HepG2 (cell line): ENCODE data around the gene ESYT1. TPM values are rescaled to one million over a fixed set of nuclear protein-coding genes. Genes with fewer than 3 reads are reported as not detected.

Experiments
- ATF1 ChIP-seq: IDR thresholded peaks from 2 replicates; pipeline ENCODE4 v1.6.1; 2016; ENCODE audit warnings: mild to moderate bottlenecking, control low read depth
- BCL3 ChIP-seq: sonication (generic); formaldehyde crosslinking; IDR thresholded peaks from 2 replicates; pipeline ENCODE4 v1.5.1; 2020; ENCODE audit warnings: mild to moderate bottlenecking, missing genetic modification reagents, moderate library complexity
- DMAP1 ChIP-seq: IDR thresholded peaks from 2 replicates; pipeline ENCODE4 v1.6.1; 2016
- DNMT3B ChIP-seq: conservative IDR thresholded peaks from 2 replicates; pipeline ENCODE4 v1.6.1; 2016; ENCODE audit warnings: missing biosample characterization, control low read depth
- FOXC1 ChIP-seq: sonication (generic); formaldehyde crosslinking; IDR thresholded peaks from 2 replicates; pipeline ENCODE4 v1.8.0; 2022; ENCODE audit warnings: mild to moderate bottlenecking, missing genetic modification reagents, borderline replicate concordance
- HDAC6 ChIP-seq: fragments of 200-600 bp; sonication (generic); IDR thresholded peaks from 2 replicates; pipeline ENCODE4 v1.7.0; 2017; ENCODE audit warnings: mild to moderate bottlenecking, antibody characterized with exemption, low read length, low read depth
- HHEX ChIP-seq: IDR thresholded peaks from 2 replicates; pipeline ENCODE4 v1.6.1; 2016; ENCODE audit warnings: control low read depth
- KAT8 ChIP-seq: IDR thresholded peaks from 2 replicates; pipeline ENCODE4 v1.6.1; 2016; ENCODE audit warnings: missing genetic modification reagents, missing compliant biosample characterization
- KLF12 ChIP-seq: sonication (generic); formaldehyde crosslinking; IDR thresholded peaks from 2 replicates; pipeline ENCODE4 v1.4.0; 2020; ENCODE audit warnings: missing genetic modification reagents, borderline replicate concordance
- MTA3 ChIP-seq: sonication (generic); formaldehyde crosslinking; IDR thresholded peaks from 2 replicates; pipeline ENCODE4 v1.4.0; 2020; ENCODE audit warnings: missing genetic modification reagents
- SALL1 ChIP-seq: sonication (generic); formaldehyde crosslinking; IDR thresholded peaks from 2 replicates; pipeline ENCODE4 v1.8.0; 2022; ENCODE audit warnings: mild to moderate bottlenecking, missing genetic modification reagents
- TGIF2 ChIP-seq: IDR thresholded peaks from 2 replicates; pipeline ENCODE4 v1.6.1; 2016; ENCODE audit warnings: control low read depth, missing compliant biosample characterization
- ZMYM2 ChIP-seq: sonication (generic); formaldehyde crosslinking; IDR thresholded peaks from 2 replicates; pipeline ENCODE4 v1.8.0; 2022; ENCODE audit warnings: mild to moderate bottlenecking, missing genetic modification reagents
- ZNF24 ChIP-seq: fragments of 450-650 bp; IDR thresholded peaks from 2 replicates; pipeline ENCODE4 v1.6.1; 2017; ENCODE audit warnings: antibody characterized with exemption, mild to moderate bottlenecking
- ZNF441 ChIP-seq: sonication (generic); formaldehyde crosslinking; IDR thresholded peaks from 2 replicates; pipeline ENCODE4 v1.7.0; 2021; ENCODE audit warnings: missing genetic modification reagents, borderline replicate concordance
- ZNF83 ChIP-seq: sonication (generic); formaldehyde crosslinking; IDR thresholded peaks from 2 replicates; pipeline ENCODE4 v1.4.0; 2020; ENCODE audit warnings: missing genetic modification reagents, mild to moderate bottlenecking, borderline replicate concordance
- polyA plus RNA-seq, 8 experiments: library from polyadenylated mRNA; depleted of rRNA in 3 of 8; stranded (reverse) in 7 of 8; unstranded in 1 of 8; fragments of >200 nt; fragmentation: Illumina TruSeq in 4 of 8; extraction: Trizol in 4 of 8; gene quantifications; 2 replicates each; pipeline versions ENCODE4 v1.2.1 to v1.2.3, GENCODE V29; 2011 to 2016; ENCODE audit warnings: low read depth in 4 of 8, missing spikeins in 1 of 8, mixed read lengths in 1 of 8; ENCODE audit not compliant: insufficient read depth in 1 of 8
- total RNA-seq, 5 experiments: library from RNA; depleted of rRNA; stranded (reverse); fragments of >200 nt; fragmentation: Illumina TruSeq; extraction: Trizol; gene quantifications; 2 replicates each; pipeline ENCODE4 v1.2.3, GENCODE V29; 2016; ENCODE audit warnings: low read depth in 1 of 5
- TF ChIP-seq, protein P1 (sequence below): sonication (generic); formaldehyde crosslinking; IDR thresholded peaks from 2 replicates; pipeline ENCODE4 v1.9.0; 2021; ENCODE audit warnings: missing genetic modification reagents, borderline replicate concordance
- TF ChIP-seq, protein P2 (sequence below): sonication (generic); formaldehyde crosslinking; IDR thresholded peaks from 2 replicates; pipeline ENCODE4 v1.5.0; 2020; ENCODE audit warnings: mild to moderate bottlenecking, low read depth, missing genetic modification reagents, borderline replicate concordance
- TF ChIP-seq, protein P3 (sequence below): sonication (generic); formaldehyde crosslinking; IDR thresholded peaks from 2 replicates; pipeline ENCODE4 v1.4.0; 2020; ENCODE audit warnings: mild to moderate bottlenecking, missing genetic modification reagents

ESYT1 gene
- total and polyA plus RNA-seq, 2 of the 13 experiments (the other 11 are each of a cell fraction or from before 2014, with no cell fraction given): 66.9 to 71.0 TPM

GRCh38 chr12:56081393-56082347 is 46.4 kb upstream of the ESYT1 start (continued):
- TF ChIP-seq, protein P1, sequence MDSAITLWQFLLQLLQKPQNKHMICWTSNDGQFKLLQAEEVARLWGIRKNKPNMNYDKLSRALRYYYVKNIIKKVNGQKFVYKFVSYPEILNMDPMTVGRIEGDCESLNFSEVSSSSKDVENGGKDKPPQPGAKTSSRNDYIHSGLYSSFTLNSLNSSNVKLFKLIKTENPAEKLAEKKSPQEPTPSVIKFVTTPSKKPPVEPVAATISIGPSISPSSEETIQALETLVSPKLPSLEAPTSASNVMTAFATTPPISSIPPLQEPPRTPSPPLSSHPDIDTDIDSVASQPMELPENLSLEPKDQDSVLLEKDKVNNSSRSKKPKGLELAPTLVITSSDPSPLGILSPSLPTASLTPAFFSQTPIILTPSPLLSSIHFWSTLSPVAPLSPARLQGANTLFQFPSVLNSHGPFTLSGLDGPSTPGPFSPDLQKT (CRISPR knock-in tag): no peak
- TF ChIP-seq ZNF441 (CRISPR knock-in tag) (peak; percentile 85), HHEX (CRISPR knock-in tag) (0 out of 2 replicates have a peak, but pooled peaks have one; percentile 30), FOXC1 (CRISPR knock-in tag) (peak; percentile 68; the same call in 1 of the 2 replicates), KAT8 (CRISPR knock-in tag) (peak; percentile 89), HDAC6 (no peak), DMAP1 (CRISPR knock-in tag) (peak; percentile 90), ZNF83 (CRISPR knock-in tag) (no peak), ZMYM2 (CRISPR knock-in tag) (peak; percentile 92), ATF1 (CRISPR knock-in tag) (peak; percentile 53; the same call in 1 of the 2 replicates), SALL1 (CRISPR knock-in tag) (peak; percentile 99), MTA3 (no peak), TGIF2 (peak; percentile 84; the same call in 1 of the 2 replicates), BCL3 (CRISPR knock-in tag) (peak; percentile 76; the same call in 1 of the 2 replicates), KLF12 (no peak), DNMT3B (0 out of 2 replicates have a peak, but pooled peaks have one; percentile 52), ZNF24 (peak; percentile 62; the same call in 1 of the 2 replicates)
- TF ChIP-seq, protein P2, sequence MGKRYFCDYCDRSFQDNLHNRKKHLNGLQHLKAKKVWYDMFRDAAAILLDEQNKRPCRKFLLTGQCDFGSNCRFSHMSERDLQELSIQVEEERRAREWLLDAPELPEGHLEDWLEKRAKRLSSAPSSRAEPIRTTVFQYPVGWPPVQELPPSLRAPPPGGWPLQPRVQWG: no peak
- TF ChIP-seq, protein P3, sequence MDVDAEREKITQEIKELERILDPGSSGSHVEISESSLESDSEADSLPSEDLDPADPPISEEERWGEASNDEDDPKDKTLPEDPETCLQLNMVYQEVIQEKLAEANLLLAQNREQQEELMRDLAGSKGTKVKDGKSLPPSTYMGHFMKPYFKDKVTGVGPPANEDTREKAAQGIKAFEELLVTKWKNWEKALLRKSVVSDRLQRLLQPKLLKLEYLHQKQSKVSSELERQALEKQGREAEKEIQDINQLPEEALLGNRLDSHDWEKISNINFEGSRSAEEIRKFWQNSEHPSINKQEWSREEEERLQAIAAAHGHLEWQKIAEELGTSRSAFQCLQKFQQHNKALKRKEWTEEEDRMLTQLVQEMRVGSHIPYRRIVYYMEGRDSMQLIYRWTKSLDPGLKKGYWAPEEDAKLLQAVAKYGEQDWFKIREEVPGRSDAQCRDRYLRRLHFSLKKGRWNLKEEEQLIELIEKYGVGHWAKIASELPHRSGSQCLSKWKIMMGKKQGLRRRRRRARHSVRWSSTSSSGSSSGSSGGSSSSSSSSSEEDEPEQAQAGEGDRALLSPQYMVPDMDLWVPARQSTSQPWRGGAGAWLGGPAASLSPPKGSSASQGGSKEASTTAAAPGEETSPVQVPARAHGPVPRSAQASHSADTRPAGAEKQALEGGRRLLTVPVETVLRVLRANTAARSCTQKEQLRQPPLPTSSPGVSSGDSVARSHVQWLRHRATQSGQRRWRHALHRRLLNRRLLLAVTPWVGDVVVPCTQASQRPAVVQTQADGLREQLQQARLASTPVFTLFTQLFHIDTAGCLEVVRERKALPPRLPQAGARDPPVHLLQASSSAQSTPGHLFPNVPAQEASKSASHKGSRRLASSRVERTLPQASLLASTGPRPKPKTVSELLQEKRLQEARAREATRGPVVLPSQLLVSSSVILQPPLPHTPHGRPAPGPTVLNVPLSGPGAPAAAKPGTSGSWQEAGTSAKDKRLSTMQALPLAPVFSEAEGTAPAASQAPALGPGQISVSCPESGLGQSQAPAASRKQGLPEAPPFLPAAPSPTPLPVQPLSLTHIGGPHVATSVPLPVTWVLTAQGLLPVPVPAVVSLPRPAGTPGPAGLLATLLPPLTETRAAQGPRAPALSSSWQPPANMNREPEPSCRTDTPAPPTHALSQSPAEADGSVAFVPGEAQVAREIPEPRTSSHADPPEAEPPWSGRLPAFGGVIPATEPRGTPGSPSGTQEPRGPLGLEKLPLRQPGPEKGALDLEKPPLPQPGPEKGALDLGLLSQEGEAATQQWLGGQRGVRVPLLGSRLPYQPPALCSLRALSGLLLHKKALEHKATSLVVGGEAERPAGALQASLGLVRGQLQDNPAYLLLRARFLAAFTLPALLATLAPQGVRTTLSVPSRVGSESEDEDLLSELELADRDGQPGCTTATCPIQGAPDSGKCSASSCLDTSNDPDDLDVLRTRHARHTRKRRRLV: no peak
